Stimulated activated CD4-positive, alpha-beta T cell treated with anti-CD3 and anti-CD28 coated beads, Interleukin-2, amount 100 ng/mL, for 48 hours (primary cell): ENCODE measurements around the gene CIPC.
A peak's percentile ranks its signal among the peaks of the same experiment; 100 is the strongest.

Experiments used
- DNase-seq, 2 donors: peaks; one replicate each; pipeline ENCODE4 v3.0.0-alpha.2; 2020

The CIPC gene

DNA sequence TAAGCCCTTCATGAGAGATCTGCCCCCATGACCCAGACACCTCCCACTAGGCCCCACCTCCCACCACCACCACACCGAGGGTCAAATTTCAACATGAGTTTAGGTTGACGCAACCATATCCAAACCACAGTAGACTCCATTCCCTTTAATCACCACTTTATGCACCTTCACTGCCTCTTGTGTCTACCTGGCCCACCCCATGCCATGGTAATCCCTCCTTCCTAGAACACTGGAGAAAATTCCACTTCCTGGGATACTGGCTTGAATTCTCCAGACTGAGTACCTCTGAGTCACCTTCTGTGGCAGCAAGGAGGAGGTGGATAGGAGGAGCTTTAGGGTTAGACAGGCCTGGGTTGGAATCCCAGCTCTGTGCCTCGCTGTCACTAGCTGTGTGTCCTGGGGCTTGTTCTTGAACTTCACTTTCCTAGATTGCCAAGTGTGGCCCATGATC, 26.1 kb upstream of the CIPC start:
- no peak for DNase-seq

DNA sequence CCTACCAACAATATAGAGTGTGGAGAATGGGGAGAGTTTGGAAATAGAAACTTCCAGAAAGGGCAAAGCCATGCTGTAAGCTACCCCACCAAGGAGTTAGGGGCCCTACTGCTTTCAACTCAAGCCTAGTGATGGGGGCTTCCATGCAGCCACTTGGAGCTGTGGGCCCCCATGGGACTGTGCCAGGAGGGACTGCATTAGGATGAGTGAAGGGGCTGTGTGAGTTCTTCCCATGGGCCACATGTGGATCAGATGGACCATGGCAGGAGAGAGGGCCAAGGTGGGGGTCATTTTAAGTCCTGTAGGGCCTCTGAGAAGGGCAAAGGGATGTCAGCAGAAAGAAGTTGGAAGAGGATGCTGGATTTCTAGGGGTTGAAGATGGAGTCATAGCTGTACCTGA, 23.1 kb upstream of the CIPC start:
- no peak for DNase-seq

DNA sequence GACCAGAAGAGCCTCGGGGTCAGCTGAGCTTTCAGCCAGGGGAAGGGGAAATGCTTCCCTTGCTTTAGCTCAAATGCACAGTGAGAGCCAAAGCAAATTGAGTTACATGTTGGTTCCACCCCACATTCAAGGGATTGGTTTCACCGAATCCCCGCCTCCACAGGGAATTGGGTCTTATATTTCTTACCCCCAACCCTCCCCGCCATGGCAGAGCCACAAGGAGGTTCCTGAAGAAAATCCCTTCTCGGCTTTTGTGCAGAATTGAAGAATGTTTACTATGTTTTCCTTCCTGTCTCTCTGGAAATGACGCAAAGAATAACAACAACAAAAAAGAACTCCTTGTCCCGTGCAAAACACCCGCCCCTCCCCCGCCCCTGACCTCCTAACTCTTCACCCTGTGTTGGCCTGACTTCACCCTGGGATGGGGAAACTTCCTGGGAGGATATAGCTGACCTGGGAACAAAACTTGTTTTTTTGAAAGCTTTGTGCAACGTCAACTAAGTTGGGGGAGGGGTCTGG, 21.9 kb upstream of the CIPC start:
- DNase-seq = no peak

DNA sequence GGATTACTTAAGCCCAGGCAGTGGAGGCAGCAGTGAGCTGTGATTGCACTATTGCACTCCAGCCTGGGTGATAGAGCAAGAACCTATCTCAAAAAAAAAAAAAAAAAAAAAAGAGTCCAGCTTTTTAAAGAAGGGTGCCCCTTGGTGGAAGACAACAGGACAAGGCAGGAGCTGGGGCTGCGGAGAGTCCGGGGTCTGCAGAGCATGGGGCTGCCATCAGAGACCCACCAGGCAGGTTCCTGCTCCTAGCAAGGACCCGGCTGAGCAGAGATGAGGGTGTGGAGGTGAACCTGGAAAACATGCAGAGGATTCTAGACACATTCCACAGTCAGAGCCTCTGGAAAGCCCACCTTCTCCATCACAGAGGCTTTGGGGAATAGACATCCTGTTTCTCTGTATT, 21.0 kb upstream of the CIPC start:
- no peak for DNase-seq

DNA sequence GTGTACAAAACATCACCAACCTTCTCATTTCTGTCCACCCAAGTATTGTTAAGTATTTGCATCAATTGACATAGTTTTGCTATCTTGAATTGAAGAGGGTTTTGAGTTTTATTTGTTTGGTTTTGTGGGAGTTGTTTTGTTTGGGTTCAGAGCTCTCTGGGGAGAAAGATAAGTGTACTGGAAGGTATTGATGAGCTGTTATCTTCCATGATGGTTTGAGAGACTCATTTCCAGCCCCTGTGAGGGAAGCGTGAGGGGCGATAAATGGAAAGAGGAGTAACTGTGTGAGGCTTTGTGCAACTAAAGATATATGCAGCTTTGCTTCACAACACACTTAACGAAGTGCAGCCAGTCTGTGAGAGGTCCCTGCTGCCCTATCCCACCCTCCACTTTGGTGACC, 15.7 kb upstream of the CIPC start:
- DNase-seq = no peak

DNA sequence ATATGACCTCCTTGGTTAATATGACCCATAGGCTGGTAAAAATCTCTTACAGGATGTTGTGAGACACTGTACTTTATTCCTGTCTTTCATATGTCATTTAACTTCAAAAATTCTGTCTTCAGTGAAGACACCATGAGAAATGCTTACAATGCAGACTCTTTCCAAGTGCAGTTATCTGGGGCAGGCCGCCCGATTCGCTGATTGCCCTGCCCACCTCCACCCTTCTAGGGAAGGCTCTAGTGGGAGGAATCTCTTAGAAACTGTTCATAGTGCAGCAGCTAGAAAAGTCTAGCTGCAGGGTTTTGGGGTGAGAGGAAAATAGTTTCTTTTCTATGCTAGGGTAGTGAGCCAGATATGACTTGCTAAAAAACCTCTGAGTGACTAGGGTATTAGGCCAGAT, 15.0 kb upstream of the CIPC start:
- no peak for DNase-seq

DNA sequence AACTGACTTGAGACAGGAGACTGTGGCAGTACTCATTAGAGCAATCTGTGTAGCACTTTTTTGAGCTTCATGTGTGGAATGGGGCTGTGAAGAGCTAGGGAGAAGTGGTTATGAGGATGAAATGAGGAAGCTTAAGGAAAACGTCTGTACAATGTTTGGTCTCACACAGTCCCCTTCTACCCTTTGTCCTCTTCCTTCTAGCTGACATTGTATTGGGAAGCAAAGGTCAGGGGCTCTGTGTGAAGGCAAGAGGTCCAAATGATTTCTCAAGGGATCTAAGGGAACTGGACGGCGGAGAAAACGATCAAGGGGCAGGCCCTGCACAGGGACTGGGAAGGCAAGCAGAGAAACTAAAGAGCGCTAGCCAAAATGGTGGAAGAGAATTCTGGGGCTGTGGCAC, 13.1 kb upstream of the CIPC start:
- DNase-seq = no peak

DNA sequence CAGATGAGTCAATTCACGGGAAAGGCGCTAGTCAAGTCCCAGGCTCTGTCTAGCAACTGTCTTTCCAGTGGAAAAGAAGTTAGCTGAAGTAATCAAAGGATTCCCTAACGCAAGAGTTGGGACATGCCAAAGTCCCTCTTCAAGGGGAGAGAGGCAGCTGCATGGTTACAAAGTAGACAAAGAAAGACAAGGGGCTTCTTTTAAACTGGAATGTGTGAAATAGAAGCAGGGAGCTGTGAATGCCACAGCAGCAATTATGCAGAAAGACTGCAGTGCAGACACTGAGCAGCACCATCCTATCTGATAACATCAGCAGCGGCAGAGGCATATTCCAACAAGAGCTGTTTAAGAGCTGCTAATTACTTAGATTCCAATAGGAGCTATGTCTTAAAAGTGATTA, 12.5 kb upstream of the CIPC start:
- no peak for DNase-seq

DNA sequence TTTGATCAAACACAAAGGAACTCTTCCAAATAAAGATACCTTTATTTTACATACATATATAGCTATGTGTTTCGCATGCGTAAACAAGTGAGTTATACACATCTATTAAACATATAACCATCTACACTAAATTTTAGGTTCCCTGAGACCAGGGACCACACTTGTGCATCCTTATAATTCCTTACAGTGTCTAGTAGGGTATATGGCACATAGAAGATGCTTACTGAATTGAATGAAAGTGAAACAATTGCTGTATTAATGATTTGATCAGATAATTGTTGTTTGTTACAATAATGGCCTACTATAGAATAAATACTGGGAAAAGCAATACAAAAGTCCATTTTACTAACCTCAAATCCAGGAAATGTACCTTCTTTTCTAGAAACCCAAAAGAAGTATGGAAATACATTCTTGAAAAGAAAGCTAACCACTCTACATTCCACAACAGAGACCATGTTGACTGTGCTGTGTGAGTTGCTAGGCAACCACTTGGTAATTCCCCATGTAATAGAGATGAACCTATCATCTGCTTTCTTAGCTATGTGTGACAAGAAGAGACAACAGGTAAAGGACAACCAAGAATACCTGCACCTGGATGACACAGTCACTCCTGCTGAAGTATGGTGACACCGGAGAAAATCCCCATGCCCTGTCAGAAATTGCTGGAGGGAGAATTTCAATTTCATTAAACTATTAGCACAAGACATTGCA, 11.9 kb upstream of the CIPC start:
- no peak for DNase-seq

DNA sequence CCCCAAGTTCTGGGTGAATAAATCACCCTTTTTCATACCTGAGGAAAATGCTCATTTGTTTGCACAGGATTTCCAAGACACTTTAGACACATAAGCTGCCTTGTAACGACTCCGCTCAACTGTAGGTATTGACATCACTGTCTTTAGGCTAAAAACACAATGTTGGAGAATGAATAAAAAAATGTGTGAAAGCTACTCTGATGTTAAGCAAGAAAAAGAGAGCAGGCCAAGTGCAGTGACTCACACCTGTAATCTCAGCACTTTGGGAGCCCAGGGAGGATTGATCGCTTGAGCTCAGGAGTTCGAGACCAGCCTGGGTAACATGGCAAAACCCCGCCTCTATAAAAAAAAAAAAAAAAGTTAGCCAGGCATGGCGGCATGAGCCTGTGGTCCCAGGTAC, 11.1 kb upstream of the CIPC start:
- no peak for DNase-seq

DNA sequence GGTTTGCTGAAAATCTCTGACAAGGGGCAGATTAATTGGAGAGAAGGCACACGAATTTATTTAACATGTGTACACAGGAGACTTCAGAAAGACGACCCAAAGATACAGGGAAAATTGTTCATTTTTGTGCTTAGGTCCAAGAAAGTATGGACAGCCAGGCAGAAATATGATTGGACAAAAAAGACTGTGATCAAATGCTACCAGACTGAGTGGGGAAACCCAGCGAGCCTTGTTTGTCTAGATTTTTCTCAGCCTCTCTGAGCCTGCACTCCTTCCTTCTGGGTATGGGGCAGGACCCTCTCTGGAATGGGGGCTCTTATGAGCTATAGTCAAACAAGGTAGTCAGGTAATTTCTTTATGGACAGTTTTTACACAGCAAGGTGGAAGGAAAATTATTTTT, 10.4 kb upstream of the CIPC start:
- DNase-seq = no peak

DNA sequence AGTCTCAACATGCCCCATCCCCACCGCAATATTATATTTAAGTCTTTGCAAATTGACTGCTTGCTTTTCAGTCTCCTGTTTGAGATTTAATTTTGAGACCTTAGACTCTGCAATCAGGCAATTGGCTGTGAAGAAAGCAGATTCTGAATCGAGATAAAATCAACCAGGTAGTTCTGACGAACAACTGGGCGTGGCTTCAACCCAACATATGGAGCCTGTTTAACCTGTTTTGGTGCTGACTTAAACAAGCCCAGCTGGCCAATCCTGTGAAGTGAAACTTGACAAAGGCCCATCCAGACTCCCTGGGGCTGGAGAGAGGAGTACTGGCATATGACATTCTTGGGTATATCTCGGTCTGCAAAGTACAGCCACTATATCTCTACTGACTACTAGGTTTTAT, 9.8 kb upstream of the CIPC start:
- no peak for DNase-seq

DNA sequence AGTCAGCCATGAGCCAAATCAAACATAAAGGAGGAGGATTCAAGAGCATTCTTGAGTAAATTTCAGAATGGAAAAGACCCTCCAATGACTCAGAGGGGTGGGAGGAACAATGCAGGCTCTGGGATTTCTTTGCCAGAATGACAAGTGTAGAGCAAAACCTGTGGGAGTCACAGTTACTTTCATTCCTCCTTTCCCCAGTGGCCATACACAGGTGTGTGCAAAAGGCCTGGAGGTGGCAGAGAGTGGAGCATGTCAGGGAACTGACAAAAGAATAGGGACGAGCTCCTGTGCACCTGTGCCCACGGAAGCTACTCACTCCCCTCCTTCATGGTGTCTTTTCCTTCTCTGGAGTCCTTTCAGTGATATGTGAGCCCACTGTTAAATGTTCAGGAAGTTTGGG, 9.4 kb upstream of the CIPC start:
- DNase-seq = no peak

DNA sequence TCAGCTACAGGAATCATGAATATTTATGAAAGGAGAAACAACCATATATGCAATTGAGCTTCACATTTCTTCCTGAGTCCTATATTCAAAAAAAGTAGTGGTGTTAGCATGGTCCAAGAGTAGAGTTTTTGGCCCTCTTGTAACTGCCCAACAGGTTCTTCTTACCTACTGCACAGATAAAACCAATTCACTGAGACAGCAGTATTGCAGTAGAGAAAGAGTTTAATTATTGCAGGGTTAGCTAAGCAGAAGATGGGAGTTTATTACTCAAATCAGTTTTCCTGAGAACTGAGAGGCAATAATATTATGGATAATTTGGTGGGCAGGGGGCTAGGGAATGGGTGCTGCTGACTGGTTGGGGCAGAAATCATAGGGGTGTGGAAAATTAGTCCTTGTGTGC, 6.5 kb upstream of the CIPC start:
- DNase-seq = no peak

DNA sequence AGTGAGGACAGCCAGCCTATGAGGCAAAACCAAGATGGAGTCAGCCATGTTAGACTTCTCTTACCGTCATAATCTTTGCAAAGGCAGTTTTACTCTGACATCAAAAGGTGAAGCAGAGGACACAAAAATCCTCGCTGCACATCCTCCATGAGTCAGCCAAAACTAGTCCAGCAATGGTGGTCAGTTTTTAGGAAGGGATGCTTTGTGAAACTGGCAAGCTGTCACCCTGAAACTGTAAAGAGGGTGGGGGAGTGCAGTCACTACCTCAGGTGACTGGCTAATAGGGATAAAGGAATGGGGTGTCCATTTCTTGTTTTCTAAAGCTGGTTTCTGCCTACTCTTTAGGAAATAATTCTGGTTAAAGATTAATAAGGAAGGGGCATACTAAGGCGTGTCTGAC, 5.4 kb upstream of the CIPC start:
- DNase-seq = no peak

DNA sequence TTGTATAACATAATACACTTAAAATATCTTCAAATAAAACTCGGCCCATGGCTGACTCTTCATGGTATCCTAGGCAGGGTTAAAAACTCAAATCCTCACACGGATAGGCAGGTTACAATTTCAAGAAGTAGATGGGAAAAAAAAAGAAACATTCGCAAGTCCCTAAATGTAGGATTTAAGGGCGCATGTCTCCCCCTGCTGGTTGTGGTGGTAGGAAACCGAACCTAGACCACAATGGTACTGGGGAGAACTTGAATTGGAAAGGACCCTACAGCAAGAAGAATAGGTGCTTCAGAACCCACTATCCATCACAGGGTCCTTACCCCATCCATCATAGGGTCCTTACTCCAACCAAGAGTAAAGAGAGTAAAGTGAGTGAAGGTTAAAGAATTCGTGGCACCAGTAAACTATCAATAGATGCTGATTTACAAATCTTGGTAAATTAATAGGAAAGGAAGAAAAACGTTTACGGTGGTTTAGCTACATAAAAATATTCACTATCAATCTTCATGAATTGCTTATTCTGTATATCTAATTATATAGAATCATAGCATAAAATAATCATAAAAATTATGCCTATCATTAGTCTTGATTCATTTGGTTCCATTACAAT, 3.3 kb upstream of the CIPC start:
- peak; percentile 75 for DNase-seq

DNA sequence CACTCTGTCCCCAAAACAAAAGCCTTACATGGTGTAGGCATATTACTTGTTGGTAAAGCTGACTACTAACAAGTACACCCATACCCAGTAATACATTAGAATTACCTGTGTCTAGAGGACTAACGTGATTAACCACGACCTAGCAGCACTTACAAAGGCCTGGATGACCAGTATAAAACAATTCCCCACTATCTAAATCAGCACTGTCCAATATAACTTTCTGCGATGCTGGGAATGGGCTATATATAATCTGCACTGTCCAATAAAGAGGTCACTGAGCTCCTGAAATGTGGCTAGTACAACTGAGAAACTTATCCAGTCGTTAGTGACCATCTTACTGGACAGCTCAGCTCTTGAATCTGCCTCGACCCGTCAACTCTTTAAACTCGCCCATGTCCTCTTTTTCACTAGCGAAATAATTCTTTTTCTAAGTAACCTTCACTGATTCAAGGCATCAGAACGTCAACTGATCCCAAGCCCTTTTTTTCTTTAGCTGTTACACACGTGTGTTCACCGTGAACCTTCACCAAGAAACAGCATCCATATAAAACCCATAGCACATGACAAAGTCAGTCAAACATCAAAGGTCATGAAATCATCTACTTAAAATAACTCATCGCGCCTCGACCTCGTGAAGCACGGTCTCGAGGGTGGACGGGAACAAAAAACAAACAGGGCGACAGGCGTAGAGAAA, 905 bp upstream of the CIPC start:
- no peak for DNase-seq

DNA sequence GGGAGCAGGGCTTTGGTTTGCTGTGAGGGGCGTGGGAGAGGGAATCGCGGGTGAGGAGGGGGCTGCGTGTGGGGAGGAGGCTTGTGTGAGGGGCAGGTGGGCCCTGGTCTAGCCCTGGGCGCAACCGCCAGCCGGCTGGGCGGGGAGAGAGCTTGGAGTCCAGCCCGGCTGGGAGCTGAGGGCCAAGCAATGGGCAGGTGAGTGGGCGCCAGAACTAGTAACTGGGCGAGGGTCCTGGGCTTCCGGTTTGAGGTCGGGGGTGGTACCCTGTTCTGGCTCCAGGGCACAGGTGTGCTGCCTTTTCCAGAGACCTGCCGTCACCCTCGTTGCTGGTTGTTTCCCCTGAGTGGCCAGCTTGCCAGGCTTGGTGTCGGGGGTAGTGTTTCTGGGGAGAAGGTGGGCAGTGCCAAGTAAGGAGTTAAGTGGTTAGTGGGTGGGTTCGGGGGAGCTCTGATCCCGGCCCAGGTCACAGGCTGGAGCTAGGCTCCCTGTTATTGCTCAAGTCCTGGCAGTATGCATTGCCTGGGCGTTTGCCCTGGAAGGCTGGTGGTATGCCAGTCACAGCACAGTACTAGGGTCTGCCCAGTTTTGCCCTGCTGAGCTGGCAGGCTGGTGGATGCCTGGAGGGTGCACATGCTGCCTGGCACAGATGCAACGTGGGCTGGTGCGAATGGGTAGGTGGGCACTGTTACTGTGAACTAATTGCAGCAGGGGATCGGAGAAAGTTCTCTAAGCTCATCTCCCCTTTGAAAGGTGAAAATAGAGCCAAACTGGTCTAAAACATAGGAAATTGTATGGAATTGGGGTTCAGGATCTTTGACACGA, 683 bp downstream of the CIPC start:
- peak; percentile 3 to 8 for DNase-seq

DNA sequence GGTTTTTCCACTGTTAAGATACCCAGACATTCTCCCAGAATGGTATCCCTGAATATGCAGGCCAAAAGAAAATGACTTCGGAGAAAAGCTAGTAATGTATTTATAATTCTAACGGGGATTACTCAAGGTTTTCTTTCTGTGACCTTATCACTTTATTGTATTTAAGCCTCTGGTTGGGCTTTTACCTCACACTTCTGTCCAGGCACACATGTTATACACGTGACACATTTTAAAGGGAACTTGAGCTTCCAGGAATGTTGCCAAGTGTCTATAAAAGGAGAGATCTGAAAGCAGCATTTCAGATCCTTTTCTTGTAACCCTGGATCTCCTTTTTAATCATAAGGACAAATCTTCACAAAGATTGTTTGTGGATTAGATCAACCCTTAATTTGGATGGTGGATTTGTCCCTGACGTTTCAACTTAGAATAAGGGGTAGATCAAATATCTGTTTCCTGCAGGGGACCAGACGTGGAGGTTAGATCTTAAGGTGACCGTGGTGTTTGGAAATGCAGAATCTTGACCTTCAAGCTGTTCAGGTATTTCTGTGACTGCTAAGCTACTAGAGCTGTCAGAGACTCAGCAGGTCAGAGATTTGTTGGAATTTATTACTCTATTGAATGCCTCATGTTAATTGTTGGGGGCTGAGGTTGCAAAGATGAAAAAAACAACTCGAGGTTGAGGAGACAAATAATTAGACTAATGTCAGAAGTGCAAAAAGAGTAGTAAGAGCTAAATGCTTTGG, 1.5 kb downstream of the CIPC start:
- DNase-seq = no peak

DNA sequence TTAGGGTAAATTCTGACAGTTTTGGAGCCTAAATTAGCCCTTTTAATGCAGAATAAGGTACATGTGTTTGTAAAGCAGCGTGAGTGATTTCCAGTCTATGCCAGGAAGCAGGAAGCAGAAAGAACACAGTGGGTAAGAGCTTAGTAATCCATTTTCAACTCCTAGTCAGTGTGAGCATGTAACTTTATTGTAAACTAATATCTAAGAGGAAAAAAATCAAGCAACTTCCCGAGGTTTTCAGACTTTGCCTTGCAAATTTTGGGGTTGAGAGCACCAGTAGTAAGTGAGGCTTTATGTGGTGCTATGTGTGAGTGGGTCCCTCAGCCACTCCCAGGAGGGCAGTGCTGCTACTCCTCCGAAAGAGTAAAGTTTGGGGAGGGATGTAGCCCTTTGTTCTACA, 2.9 kb downstream of the CIPC start:
- DNase-seq = no peak

DNA sequence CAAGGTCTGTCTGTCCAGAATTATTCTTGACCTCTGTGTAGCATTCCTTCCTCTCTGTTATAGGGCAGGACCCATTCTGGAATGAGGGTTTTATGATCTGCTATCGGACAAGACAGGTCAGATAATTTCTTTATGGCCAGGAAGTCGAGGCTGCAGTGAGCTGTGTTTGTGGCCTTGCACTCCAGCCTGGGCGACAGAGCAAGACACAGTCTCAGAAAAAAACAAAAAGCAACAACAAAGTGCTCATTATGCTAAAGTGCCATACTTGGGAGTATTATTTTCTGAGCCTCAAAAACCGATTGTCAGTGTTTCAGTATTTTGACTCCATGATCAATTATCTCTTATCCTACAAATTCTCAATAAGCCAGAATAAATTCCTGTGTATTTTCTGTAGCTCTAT, 4.1 kb downstream of the CIPC start:
- no peak for DNase-seq

DNA sequence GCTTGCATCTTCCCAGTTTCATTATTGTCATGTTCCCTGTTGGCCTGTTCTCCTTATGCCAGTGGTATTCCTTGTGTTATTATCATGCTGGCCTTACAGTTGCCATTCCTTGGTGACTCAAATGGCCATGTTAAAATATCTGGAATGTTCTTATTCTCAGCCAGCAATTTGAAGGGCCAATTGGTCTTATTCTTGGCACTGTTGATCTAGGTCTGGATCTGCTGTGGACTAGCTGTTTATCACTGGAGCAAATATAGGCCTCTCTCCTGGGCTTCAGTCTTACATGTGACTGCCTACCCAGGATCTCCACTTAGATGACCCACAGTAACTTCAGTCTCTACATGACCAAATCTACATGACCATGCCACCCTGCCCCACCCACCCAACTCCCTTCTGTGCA, 5.4 kb downstream of the CIPC start:
- no peak for DNase-seq

DNA sequence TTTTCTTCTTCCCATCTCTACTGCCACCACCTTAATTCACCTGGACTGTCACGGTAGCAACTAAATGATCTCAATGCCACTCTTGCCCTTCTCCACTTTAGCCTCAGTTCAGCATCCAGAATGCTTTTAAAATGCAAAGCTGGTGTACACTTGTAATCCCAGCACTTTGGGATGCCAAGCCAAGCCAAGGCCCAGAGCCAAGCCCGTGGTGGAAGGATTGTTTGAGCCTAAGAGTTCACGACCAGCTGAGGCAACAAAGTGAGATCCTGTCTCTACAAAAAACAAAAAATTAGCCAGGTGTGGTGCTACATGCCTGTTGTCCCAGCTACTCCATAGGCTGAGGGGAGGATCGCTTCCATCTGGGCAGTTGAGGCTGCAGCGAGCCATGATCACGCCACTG, 5.9 kb downstream of the CIPC start:
- no peak for DNase-seq
